Omental fat pad (tissue), 4 donors: ENCODE measurements around the gene USP15. TPM values are rescaled to one million over a fixed set of nuclear protein-coding genes. Genes with fewer than 3 reads are reported as not detected.

Experiments
- ATAC-seq: fragments of 150-250 bp; one replicate; pipeline ENCODE4 v1.9.1; 2016; ENCODE audit warnings: mild to moderate bottlenecking, moderate library complexity; ENCODE audit not compliant: low FRiP score
- DNase-seq: peaks from one replicate; pipeline ENCODE4 v3.0.0-alpha.2; 2019; ENCODE audit warnings: low spot score
- total RNA-seq, 4 donors: library from RNA; depleted of rRNA; stranded (reverse); fragments of >200 nt; gene quantifications; one replicate each; pipeline ENCODE4 v1.1.0, GENCODE V29; 2016
- TF ChIP-seq, protein P1 (sequence below), 3 donors: fragments of 450-650 bp; IDR thresholded peaks; one replicate each; pipeline ENCODE4 v1.5.1; 2016 to 2017; ENCODE audit warnings: antibody characterized with exemption in 3 of 3, mild to moderate bottlenecking in 3 of 3, moderate library complexity in 2 of 3

Gene USP15
- total RNA-seq, 4 donors from 2014 or later, result 80.4 to 159 (median 111) TPM

DNA sequence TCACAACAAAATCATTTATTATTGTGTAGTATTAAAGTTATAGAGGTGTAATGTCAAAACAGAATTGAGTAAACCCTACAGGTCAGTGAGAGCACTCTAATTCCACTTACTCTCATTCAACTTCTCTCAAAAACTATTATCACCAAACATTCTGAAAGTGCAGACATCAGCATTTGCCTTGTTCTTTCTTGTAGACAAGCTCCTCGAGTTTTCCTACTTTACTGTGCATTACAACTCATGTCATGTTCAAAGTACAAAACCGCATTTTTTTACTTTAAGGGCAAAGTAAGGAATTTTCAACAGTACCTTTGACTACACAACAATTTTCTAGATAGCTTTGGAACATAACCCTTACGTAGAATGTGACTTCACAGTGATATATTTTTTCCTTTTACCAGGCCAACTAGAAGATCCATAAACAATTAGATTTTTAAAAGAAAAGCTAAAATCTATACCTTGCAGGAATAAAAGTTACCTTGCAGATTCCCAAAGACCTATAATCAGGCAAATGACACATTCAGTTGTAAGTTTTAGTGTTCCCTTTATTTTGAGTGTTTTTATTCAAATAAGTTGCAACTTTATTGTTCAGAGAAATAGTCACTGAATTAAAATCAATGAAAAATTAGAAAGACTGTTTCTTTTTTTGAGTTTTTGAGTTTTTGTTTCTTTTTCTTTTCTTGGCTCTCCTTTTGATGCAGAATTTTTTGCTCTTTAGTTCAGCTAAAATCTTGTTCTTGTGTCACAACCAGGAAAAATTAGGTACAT is 12.7 kb upstream of the USP15 start:
- TF ChIP-seq, protein P1, sequence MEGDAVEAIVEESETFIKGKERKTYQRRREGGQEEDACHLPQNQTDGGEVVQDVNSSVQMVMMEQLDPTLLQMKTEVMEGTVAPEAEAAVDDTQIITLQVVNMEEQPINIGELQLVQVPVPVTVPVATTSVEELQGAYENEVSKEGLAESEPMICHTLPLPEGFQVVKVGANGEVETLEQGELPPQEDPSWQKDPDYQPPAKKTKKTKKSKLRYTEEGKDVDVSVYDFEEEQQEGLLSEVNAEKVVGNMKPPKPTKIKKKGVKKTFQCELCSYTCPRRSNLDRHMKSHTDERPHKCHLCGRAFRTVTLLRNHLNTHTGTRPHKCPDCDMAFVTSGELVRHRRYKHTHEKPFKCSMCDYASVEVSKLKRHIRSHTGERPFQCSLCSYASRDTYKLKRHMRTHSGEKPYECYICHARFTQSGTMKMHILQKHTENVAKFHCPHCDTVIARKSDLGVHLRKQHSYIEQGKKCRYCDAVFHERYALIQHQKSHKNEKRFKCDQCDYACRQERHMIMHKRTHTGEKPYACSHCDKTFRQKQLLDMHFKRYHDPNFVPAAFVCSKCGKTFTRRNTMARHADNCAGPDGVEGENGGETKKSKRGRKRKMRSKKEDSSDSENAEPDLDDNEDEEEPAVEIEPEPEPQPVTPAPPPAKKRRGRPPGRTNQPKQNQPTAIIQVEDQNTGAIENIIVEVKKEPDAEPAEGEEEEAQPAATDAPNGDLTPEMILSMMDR (IDR thresholded peaks at IDR 0.05), result no peak
- DNase-seq, result no peak
- ATAC-seq, result no peak

DNA sequence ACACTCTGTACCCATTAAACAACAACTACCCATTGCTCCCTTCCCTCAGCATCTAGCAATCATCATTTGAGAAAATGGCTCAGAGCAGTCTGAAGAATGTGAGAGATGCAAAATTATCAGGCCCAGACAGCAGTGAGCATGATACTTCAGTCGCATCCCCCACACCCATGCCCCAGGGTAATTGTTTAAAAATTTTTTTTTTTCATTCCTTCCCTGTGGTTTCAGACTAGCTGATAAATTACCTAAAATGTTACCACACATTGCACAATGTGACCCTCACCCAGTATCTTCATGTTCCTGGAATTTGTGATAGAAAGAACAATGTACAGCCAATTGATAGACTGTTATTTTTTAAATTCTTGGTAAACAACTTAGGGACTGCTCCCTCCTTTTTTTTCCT is 11.3 kb upstream of the USP15 start:
- TF ChIP-seq, protein P1 (IDR thresholded peaks at IDR 0.05), result no peak
- ATAC-seq (peak; percentile 54), DNase-seq (no peak)

DNA sequence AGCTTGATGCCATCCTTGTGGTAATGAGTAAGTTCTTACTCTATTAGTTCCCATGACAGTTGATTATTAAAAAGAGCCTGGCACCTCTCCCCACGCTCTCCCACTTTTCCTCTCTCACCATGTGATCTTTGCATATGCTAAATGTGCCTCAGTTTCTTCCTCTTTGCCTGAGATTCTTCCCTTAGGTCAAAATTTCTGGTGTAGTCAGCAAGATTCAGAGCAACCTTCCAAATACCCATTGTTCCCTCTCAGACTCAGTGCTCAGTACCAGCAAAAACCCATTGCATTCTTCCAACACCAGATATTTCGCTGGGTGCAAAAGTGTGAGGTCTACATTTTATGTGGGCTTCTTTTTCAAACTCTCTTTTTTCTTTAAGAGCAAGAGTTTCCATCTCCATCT is 10.8 kb upstream of the USP15 start:
- TF ChIP-seq, protein P1 (IDR thresholded peaks at IDR 0.05), result no peak
- DNase-seq (no peak), ATAC-seq (no peak)

DNA sequence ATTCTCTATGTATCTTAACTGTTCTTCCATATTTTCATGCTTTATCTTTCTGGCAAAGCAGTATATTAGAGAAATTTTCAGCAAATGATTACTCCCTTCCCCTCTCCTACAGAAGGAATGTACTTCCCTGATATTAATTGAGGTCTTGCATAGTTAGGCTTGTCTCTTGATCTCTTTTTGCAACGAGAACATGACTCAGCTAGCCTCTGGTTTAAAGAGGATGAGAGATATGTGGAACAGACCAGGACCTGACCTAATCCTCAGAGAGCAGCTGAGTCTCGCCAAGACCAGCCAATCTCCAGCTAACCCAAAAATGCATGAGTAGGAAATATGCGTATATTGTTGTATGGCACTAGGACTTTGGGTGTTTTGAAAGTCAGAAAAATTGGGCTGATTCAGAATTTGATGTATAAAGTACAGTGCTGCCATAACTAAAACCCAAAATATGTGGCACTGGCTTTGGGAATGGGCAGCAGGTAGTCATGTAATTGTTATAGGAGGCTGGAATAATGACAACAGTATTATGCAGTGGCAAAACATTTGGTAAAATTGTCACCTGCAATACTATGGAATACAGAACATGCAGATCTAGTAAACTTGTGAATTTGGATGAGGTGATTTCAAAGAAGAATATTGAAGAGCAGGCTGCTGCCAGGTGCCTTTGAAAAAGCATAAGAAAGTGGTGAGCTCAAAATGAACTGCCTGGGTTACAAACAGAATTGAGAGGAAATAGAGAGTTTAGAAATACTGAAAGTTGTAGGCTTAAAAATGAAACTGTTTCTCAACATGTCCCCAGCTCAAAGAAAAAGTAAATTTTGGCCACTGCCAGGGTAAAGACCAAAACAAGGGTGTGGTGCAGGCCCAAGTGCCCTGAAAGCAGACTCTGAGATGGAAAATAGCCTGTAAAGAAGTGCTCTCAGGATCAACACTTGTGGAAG is 9.3 kb upstream of the USP15 start:
- TF ChIP-seq, protein P1 (IDR thresholded peaks at IDR 0.05), result no peak
- peak; percentile 86 for ATAC-seq

DNA sequence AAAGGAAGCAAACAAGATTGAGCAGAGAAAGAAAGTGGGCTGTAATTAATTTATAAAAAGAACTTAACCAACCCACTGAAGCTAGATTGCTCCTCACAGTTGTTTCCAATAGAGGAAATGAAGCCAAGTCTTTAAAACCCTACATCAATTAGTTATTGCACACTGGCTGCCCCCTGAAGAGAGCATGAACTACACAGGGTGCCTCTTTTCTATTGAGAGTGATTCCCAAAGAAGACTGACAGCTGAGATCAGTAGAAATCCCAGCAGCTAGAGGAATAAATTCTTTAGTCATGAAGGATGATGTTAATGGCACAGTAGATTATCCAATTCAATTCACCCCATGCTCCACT is 8.6 kb upstream of the USP15 start:
- TF ChIP-seq, protein P1 (IDR thresholded peaks at IDR 0.05), result no peak
- no peak for ATAC-seq
- DNase-seq, result no peak

More for the DNA sequence above, 9.3 kb upstream of the USP15 start:
- no peak for DNase-seq

DNA sequence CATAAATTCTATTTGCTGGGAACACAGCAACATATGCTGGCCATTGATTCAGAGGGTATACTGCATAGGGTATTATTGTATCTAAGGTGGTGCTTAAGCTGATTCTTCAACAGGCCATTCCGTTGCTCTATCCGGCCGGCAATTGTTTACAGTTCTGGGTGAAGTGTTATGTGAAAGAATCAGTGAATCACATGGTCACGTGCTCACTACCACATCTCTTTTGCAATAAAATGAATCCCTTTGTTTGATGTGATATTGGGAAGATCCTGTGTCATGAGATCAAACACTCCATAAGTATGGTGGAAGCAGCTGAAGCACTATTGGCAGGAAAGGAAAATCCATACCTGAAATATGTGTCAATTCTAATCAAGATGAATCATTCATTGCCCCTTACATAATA is 7.6 kb upstream of the USP15 start:
- ATAC-seq (no peak), DNase-seq (no peak)
- TF ChIP-seq, protein P1 (IDR thresholded peaks at IDR 0.05), result no peak
